Dedifferentiated amniotic fluid mesenchymal stem cell (primary cell): ENCODE data around the gene THRB.

Experiments
- DNase-seq: peaks from one replicate; pipeline ENCODE4 v3.0.0-alpha.2; 2016; ENCODE audit errors: extremely low spot score

The THRB gene

DNA sequence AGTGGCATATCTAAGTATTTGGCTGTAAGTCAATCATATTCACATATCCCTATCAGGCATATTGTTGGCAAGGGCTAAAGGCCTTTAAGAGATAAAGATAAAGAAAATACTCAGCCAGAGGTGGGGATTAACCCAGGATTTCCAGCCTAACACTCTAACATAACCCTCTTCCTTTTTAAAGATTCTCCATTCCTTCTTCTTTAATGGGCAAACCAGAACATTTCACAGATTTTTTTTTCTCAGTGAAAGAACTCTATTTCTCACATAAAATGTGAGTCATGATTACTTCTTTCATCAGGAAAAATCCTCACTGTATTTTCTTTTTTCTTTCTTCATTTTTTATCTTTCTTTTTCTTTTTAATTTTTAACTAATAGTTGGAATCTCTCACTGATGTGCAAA, 349.2 kb downstream of the THRB start:
- DNase-seq: no peak

DNA sequence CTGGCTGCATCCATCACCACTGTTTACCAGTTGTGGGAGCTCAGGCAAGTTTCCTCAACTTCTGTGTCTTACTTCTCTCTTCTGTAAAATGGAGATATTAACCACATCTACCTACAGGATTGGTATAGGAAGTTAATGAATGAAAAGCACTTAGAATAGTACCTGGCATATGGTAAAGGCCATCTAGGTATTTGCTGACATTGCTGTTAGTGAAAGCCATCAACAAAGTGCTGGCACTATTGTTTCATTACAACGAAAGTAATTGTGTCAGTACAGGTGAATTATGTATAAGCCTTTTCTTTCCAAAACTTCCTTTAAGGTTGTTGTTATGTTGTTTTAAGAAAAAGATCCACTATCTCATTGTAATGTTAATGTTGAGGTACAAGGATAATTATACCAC, 352.5 kb downstream of the THRB start:
- DNase-seq: no peak

DNA sequence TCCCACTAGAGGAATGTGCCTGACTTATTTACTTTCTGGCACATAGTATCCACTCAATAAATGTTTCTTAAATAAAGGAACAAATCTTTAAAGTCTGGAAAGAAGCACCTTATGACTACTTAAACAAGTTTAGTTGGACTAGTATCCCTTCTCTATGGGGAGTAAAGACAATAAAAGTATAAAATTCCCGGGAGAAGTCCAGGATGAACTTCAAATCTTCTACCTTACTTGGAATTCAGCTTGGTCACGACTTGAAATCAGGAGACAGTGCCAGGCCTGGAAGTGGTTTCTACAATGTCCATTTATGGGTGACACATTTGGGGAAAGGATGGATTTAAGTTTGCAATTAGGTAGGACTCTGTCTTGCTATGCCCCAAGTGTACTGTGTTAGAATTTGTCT, 353.1 kb downstream of the THRB start:
- no peak for DNase-seq

- DNase-seq: no peak
Observed at GRCh38 chr3:24139463-24140412, 354.9 kb downstream of the THRB start.

GRCh38 chr3:24138876-24139256, 355.8 kb downstream of the THRB start:
- no peak for DNase-seq

DNA sequence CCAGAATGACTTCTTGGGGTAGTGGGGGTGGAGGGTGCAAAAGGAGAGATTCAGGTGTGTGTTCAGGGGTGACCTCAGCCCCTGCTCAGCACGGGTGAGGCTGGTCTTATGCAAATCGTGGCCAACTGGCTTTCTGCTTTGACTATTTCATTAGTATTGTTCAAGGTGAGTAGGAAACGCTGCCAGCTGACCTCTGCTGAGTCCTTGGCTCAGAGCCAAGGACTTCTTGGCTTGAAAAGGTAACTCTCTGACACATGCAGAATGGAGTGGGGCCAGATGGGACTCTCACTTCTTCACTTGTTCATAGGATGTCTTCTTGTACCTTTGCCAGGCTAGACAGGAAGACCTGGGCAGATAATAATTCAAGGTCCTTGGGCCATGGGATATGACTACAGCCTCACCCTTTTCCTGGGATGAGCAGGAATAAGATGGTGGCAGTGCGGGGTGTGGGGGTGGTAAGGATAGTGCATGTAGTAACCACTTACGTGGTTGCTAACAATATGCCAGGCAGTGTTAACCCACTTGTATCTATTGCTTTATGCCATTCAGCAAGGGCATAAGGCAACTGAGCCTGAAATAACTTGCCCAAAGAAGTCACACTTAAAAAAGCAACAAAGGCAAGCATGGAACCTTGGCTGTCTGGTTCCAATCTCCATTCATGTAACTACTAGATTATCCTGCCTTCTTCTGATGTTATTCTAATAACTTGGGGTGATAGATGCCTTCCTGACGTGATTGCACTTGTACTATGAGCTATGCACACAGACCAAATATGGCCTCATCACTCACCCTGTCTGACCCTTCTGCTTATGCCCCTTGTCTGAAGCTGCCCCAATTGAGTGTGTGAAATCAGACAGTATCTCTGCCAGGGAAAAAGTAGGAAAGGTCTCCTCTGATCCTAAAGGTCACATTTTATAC, 356.4 kb downstream of the THRB start:
- no peak for DNase-seq

GRCh38 chr3:24137334-24137733, 357.3 kb downstream of the THRB start:
- DNase-seq: no peak

DNA sequence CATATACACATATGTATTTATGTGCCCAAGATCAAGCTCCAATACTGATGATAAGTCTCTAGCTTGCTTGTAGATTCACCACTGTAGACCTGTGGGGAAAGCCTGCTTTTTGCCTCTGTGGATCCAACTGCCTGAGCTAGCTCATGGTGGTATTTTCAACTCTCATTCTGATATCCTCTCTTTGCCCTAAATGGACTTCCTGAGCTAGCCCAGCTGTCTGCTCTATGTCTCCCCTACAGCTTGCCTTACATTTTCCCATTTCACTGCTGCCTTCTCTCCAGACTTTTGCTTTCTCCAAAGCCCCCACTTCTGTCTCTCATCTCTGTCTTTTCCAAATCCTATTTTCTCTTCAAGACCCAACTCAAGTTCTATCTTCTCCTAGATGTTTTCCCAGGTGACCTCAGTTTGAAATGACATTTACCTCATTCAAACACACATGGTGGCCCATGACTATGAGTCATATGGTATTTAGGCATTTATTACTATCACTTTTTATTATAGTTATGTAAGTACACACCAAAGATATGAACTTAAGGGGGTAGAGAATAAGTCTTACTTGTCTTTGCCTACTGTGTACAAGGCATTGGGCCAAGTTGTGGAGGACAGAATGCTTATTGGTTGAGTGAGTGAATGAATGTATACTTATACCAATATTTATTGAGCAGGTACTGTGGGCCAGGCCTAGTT, 357.9 kb downstream of the THRB start:
- no peak for DNase-seq

DNA sequence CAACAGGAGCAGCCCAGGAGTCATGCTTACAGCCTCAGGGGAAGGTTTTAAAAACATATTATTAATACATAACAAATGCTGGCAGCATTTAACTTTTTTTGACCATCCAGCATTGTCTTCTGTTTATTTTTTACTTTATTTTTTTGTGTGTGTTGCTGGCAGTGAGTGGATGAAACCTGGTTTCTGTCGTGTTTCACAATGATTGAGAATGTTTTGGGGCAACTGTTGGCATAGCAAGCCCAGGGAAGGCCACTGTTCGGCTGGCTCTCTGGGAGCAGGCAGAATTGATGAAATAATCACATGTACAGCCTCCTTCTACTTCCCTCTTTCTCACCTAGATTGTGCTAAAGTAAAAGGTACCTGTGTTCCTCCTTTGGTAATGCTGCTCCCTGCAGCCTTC, 359.4 kb downstream of the THRB start:
- peak; percentile 43 for DNase-seq

DNA sequence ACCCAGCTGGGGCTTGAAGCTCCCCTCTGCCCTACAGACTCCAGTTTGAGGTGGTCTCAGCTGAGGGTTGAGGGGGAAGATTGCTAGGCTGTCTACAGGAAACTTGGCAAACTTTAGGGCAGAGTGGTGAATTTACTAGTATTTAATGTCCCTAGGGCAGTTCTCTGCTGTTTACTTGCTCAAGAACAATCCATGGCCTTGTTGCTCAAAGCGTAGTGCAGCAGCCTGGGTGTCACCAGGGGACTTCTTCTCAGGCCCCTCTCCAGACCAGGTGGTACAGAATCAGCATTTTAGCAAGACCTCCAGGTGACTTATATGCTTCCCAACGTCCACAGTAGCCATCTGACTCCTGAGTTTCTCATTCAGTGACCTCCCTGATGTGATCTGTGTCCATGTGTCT, 360.7 kb downstream of the THRB start:
- DNase-seq: no peak

GRCh38 chr3:24133436-24133835, 361.2 kb downstream of the THRB start:
- DNase-seq: no peak

DNA sequence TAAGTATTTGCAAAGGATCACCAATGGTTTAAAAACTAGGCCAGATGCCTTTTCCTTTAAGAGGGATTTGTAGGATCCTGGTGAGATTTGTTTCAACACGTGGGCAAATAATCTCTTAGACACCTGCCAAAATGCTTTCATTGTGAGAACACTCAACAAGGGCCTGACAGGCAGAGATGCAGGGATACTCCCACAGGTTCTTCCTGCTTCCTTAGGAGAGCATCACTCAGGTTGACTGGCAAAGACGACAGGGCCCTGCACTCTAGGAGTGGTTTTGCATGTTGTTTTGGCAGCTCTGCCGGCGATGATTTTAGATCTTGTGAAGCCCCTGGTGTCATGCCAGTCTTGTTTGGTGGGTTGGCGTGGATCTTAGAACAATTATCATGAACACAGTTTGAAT, 365.1 kb downstream of the THRB start:
- no peak for DNase-seq

- DNase-seq: peak; percentile 95
Observed at GRCh38 chr3:24128199-24129005, 366.2 kb downstream of the THRB start.

GRCh38 chr3:24123596-24123995, 371.1 kb downstream of the THRB start:
- no peak for DNase-seq

DNA sequence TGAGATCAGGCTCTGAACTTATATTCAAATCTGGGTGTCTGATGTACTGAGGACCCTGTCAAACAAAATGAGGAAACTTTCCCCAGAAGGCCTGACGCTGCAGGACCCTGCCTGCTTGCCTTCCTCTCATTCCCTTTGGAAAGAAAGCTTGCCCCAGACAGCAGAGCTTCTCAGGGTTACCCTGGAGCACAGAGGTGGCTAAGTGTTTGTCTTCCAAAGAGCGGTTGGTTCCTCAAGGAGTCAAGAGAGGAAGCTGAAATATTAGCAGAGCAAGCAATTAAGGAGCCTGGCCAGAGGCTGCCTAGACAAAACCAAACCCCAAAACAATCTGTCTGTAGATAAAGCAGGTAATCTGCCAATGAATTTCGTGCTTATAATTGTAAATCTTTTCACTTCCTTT, 374.2 kb downstream of the THRB start:
- DNase-seq: no peak

- peak; percentile 56 for DNase-seq
Observed at GRCh38 chr3:24119321-24119751, 375.3 kb downstream of the THRB start.

DNA sequence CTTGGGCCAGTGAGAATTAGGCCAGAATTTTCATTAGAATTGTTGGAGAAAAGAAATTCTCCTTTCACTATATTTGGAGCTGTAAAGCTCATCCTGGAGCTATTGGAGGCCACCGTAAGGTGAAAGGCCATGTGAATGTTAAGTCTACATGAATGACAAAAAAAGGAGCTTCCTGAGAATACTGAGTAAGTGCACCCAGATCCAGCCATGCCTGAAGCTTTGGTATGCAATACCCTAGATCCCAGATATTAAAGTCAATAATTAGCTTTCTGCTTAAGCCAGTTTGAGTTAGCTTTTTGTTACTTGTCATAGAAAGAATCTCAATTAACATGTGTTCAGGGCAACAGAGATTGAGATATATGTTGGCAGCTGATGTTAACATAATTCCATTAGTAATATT, 377.1 kb downstream of the THRB start:
- no peak for DNase-seq

DNA sequence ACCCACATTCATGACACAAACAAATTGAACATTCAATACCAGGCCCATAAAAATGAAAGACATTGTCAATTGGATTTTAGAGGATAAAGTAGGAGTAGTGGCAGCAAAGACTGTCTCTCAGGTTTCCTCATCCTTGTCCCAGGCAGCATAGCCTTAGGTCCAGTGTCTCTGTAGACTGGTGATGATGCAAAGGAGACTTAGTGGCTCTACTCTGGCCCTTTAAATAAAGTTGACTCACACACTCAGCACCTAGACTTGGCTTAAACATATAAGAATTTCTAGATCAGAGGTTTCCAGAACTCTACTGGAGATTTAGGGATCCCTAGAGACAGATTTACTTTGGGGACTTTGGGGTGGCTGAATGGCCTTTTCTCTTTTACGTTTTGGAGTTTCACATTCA, 382.9 kb downstream of the THRB start:
- DNase-seq: no peak

- DNase-seq: peak; percentile 49
Observed at GRCh38 chr3:24110051-24110450, 384.6 kb downstream of the THRB start.

GRCh38 chr3:24101676-24102168, 392.9 kb downstream of the THRB start:
- peak; percentile 22 for DNase-seq
